Measurements from ENCODE around the gene LRRK1. TPM values are rescaled to one million over a fixed set of nuclear protein-coding genes. Genes with fewer than 3 reads are reported as not detected.

Gene LRRK1
- total and polyA plus RNA-seq, 2 of the 4 experiments (the other 2 are of a cell fraction) = 3.0 to 5.8 TPM

DNA sequence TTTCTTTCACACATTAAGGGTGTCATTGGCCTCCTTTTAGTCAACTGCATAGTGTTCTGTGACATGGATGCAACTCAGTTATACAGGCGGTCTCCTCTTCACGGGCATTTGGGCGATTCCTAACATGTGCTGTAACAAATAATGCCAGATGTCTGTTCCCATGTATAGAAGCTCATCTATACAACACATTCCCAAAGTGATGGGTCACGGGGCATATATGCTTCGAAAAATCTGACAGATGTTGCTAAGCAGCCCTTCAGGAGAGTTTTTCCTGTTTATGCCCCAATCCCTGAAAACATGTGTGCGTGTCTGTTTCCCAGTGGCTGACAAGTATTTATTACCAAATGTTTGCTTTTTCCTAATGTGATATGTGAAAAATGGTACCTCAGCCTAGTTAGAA, 25.8 kb downstream of the LRRK1 start:
- H3K27me3 ChIP-seq (ENCODE audit: control insufficient read depth, insufficient read depth, low read length) = no peaks in the 10 kb centered on the region
- H3K9me3 ChIP-seq (ENCODE audit: control insufficient read depth, insufficient read depth, low read length) = no peaks in the 10 kb centered on the region
- 0% methylated on average over 3 of the region's 6 CpGs; no CpG with 5 or more reads in 1 of the 2 experiments for WGBS, 2 experiments (ENCODE audit: extremely low coverage in 2 of 2, insufficient read length in 1 of 2)
- no peak overlapping the region for H4K8ac ChIP-seq (ENCODE audit: low read depth in 2 of 2, low read length in 2 of 2)
- peaks cover 10% of the 10 kb centered on the region for H3K4me1 ChIP-seq (ENCODE audit: control insufficient read depth, insufficient read depth, low read length)
- peak; percentile 24; the same call in 1 of the 2 replicates for ATAC-seq (ENCODE audit: low read depth)
- no peak for TF ChIP-seq RFX5 (IDR thresholded peaks at IDR 0.05; ENCODE audit: low read depth, low read length)
- H3K4ac ChIP-seq (ENCODE audit: low read depth, low read length) = no peak overlapping the region
- H2AFZ ChIP-seq (replicated peaks; ENCODE audit: low read length, poor library complexity) = no peak overlapping the region
- H3K4me3 ChIP-seq (ENCODE audit: insufficient read depth, low read depth, low read length) = no peak overlapping the region
- DNase-seq = peak; percentile 47
- intact Hi-C loops (cut with micrococcal nuclease) (no loop called here), in situ Hi-C loops (cut with MboI; ENCODE audit: low sequenced_read_pairs) (no loop called here), dilution Hi-C loops (cut with HindIII; ENCODE audit: low sequenced_read_pairs, unreplicated experiment) (no loop called here)
- peaks cover 5% of the 10 kb centered on the region; the same call in 1 of the 2 replicates for H3K9me1 ChIP-seq (ENCODE audit: insufficient read depth, low read length)
- H3K79me1 ChIP-seq (ENCODE audit: low read depth in 1 of 2, low read length in 2 of 2) = peaks cover 0 to 11% of the 10 kb centered on the region in 2 experiments; a peak in 1 of 4 replicates
- ChIA-PET CTCF (interaction anchor here (0.7 to 1.1 kb wide), 3 partner anchors 57 to 322 kb away, joined by 3 to 5 read pairs (median 5); no protein-coding TSS in a partner anchor), POLR2A (ENCODE audit: unreplicated experiment) (no interaction called here)
- H3K4me2 ChIP-seq (ENCODE audit: low read depth, low read length) = peak overlapping the region; percentile 17; the same call in 1 of the 2 replicates
- H4K5ac ChIP-seq (ENCODE audit: low read depth, low read length) = no peak overlapping the region
- no peak overlapping the region for H2BK5ac ChIP-seq (ENCODE audit: low read depth, low read length, poor library complexity, severe bottlenecking)
- H3K18ac ChIP-seq (ENCODE audit: low read depth, low read length) = no peak overlapping the region
- H4K91ac ChIP-seq (ENCODE audit: insufficient read depth, low read depth, low read length) = no peak overlapping the region
- H2AK5ac ChIP-seq (ENCODE audit: low read depth, low read length) = no peak overlapping the region
- H3K14ac ChIP-seq (replicated peaks; ENCODE audit: low read depth, low read length) = no peak overlapping the region
- no peak overlapping the region for H3K23ac ChIP-seq (ENCODE audit: low read depth, low read length)
- no peaks in the 10 kb centered on the region for H3K36me3 ChIP-seq (ENCODE audit: control insufficient read depth, insufficient read depth, low read length)
- no peaks in the 10 kb centered on the region for H4K20me1 ChIP-seq (ENCODE audit: insufficient read depth, low read length)
- H2BK20ac ChIP-seq (ENCODE audit: low read depth, low read length) = no peak overlapping the region
- no peak overlapping the region for H2BK120ac ChIP-seq (ENCODE audit: low read depth, low read length)
- H3K9ac ChIP-seq (ENCODE audit: low read depth, low read length) = no peak overlapping the region
- BruUV-seq (replicated peaks) = no TSS peak
- H2AK9ac ChIP-seq (replicated peaks; ENCODE audit: low read depth, low read length, poor library complexity) = no peak overlapping the region
- no peak overlapping the region for H2BK15ac ChIP-seq (ENCODE audit: low read depth, low read length)
- peak overlapping the region; percentile 1; the same call in 1 of the 2 replicates for H3K27ac ChIP-seq (ENCODE audit: insufficient read depth, low read length)
- no peak overlapping the region for H3K56ac ChIP-seq (ENCODE audit: extremely low read depth, insufficient read depth, low read length)
